ENCODE measurements around the gene TCEAL5.
"Not testable (repeated sequence)": the region's sequence is repeated elsewhere in the genome, so short reads cannot be mapped to it uniquely, and the experiment has no call there.

Gene TCEAL5

DNA sequence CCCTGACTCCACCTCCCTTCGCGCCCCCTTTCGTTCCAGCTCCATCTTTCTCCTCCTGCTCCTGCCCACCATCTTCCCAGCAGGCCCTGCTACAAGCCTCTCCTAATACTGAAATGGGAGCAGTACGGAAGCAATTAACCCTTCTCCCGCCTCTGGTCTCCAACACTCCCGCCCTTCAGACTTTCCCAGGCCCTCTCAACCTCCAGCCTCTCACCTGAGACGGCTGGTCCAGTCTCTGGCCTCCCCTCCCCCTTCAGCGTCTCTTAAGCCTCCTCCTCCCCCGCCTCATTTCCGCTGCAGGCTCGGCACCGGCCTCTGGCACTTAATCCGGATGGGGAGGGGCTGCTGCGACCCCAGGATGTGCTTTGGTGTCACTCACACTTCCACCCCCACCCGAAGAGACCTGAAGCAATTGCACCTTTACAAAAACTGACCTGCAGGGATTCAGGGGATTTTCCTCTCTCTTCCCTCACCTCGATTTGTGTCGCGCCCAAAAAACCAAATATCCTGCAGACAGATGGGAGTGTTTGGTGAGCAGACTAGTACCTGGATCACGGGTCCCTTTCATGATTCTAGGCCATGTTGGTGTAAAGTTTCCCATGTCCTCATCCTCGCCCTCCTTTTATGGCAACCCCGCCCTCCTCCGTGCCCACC is 22.3 kb downstream of the TCEAL5 start:
- H3K4me1 Mint-ChIP-seq (ENCODE audit: low read depth), result peaks cover 17% of the 10 kb centered on the region
- H3K9me3 Mint-ChIP-seq, result no peaks in the 10 kb centered on the region
- H3K27ac Mint-ChIP-seq, result peak overlapping the region; percentile 96
- H3K36me3 Mint-ChIP-seq (ENCODE audit: low read depth), result peaks cover 23% of the 10 kb centered on the region
- H3K27me3 Mint-ChIP-seq (ENCODE audit: low read depth), result peaks cover 6% of the 10 kb centered on the region
- peak overlapping the region; percentile 98 for H3K4me3 Mint-ChIP-seq
- DNase-seq (ENCODE audit: low spot score), result peak; percentile 28

DNA sequence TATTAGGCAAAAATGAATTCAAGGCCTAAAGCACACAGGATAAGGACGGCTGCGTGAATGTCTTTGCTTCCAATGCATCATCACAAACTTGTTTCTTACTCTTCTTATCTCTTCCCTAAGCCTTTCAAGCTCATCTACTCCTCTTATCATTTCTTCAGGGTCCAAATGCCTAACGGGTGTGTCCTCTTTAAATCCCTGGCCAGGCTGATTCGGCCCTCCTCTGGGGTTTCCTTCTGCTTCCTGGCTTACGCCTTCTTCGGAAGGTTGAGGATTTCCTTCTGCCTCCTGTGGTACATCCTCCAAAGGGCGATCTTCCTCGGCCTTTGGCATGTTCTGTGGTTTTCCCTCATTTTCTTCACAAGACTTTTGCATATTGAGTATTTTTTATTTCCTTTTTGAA is 22.9 kb downstream of the TCEAL5 start:
- Mint-ChIP-seq H3K9me3 (no peaks in the 10 kb centered on the region), H3K27me3 (ENCODE audit: low read depth) (peaks cover 6% of the 10 kb centered on the region)

DNA sequence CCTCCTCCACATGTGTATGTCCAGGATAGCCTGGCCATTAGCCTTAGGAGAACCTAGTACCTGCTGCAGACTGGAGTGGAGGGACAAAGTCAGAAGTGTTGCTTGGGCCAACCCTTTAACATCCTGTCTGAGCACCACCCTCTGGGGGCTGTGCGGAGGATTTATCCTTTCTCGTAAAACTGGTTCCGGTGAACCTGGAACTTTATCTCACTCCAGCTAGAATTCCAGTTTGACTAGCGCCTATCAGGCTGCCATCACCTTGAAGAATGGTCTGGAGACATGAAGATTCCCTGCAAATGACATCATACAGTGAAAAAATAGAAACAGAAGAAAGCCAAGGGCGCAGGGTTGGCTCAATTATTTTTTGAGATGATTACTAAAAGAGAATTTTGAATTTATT is 25.6 kb downstream of the TCEAL5 start:
- no peak overlapping the region for H3K27ac Mint-ChIP-seq
- peaks cover 17% of the 10 kb centered on the region for H3K4me1 Mint-ChIP-seq (ENCODE audit: low read depth)
- DNase-seq (ENCODE audit: low spot score), result no peak
- no peaks in the 10 kb centered on the region for H3K27me3 Mint-ChIP-seq (ENCODE audit: low read depth)
- no peak overlapping the region for H3K4me3 Mint-ChIP-seq
- H3K36me3 Mint-ChIP-seq (ENCODE audit: low read depth), result peaks cover 23% of the 10 kb centered on the region
- H3K9me3 Mint-ChIP-seq, result no peaks in the 10 kb centered on the region

More for the DNA sequence above, 22.9 kb downstream of the TCEAL5 start:
- Mint-ChIP-seq H3K36me3 (ENCODE audit: low read depth) (peaks cover 23% of the 10 kb centered on the region), H3K27ac (peak overlapping the region; percentile 96), H3K4me1 (ENCODE audit: low read depth) (peaks cover 17% of the 10 kb centered on the region), H3K4me3 (peak overlapping the region; percentile 98)
- DNase-seq (ENCODE audit: low spot score), result no peak

DNA sequence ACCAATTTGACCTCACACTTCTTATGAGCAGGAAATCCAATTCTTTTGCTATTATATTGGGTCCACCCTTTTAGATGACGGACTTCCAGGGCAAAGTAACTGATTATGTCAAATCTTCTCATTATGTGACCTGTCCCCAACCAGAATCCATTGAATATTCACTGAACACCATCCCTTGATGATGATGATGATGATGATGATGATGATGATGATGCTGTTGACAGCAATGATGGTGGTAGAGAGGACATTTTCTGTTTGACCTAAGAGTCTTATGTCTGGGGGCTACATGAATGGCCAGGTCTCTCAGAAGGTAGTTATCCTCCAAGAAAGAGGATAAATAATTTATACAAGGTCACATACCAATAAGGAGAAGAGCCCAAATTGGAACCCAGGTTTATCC is 26.7 kb downstream of the TCEAL5 start:
- Mint-ChIP-seq H3K36me3 (ENCODE audit: low read depth) (peaks cover 17% of the 10 kb centered on the region), H3K4me1 (ENCODE audit: low read depth) (peaks cover 11% of the 10 kb centered on the region), H3K27ac (no peak overlapping the region), H3K4me3 (no peak overlapping the region), H3K27me3 (ENCODE audit: low read depth) (peaks cover 4% of the 10 kb centered on the region), H3K9me3 (no peaks in the 10 kb centered on the region)
- DNase-seq (ENCODE audit: low spot score), result no peak

DNA sequence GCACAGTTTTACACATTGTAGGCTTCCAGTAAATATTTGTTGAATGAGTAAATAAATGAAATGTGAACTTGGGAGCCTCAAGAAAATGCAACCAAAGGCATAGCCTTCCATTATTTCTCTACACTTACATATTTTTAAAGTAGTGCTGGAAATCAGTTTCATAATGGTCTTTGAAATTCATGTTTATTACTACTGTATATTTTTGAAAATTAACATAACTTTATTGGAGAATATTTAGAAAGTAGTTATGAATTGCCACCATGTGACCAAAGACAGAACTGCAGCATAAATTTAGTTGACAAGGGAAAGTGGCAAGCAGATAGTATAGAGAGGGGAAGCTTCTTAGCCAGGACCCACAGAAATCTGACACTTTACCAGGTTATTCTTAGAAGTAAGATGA is 28.0 kb downstream of the TCEAL5 start:
- peaks cover 5% of the 10 kb centered on the region for H3K4me1 Mint-ChIP-seq (ENCODE audit: low read depth)
- peaks cover 8% of the 10 kb centered on the region for H3K36me3 Mint-ChIP-seq (ENCODE audit: low read depth)
- DNase-seq (ENCODE audit: low spot score), result no peak
- no peak overlapping the region for H3K27ac Mint-ChIP-seq
- H3K9me3 Mint-ChIP-seq, result no peaks in the 10 kb centered on the region
- H3K27me3 Mint-ChIP-seq (ENCODE audit: low read depth), result peaks cover 4% of the 10 kb centered on the region
- no peak overlapping the region for H3K4me3 Mint-ChIP-seq

DNA sequence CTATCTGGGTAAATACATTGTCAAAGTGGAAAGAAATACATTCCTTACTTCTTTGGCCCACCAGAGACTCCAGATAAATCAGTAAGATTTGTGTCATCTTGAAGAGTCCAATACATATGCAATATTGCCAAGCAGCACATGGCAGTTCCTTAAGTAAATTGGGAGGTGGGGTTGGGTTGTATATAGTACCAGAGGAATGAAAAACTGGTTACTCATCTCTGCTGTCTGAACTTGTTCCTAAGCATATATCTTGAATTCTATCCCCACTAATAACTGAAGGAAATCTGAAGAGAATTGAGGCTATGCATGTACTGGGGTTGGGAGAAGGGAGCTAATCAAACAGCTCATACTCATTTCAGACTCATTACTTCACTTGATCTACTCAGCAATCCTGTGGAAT is 36.4 kb downstream of the TCEAL5 start:
- H3K4me3 Mint-ChIP-seq, result no peak overlapping the region
- H3K36me3 Mint-ChIP-seq (ENCODE audit: low read depth), result no peaks in the 10 kb centered on the region
- H3K27ac Mint-ChIP-seq, result no peak overlapping the region
- DNase-seq (ENCODE audit: low spot score), result no peak
- no peaks in the 10 kb centered on the region for H3K4me1 Mint-ChIP-seq (ENCODE audit: low read depth)
- H3K9me3 Mint-ChIP-seq, result no peaks in the 10 kb centered on the region
- H3K27me3 Mint-ChIP-seq (ENCODE audit: low read depth), result peaks cover 15% of the 10 kb centered on the region

DNA sequence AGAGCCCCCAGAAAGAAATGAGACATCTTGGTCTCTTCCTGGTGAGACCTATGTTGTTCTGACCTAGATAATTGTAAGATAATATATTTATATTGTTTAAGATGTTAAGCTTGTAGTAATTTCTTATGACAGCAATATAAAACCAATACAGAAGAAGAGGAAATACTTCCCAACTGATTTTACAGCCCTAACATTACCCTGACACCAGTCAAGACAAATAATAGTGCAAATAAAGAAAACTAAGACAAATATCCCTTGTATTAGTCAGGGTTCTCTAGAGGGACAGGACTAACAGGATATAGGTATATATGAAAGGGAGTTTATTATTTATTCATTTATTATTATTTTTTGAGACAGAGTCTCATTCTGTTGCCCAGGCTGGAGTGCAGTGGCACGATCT is 40.3 kb downstream of the TCEAL5 start:
- Mint-ChIP-seq H3K27me3 (ENCODE audit: low read depth) (no peaks in the 10 kb centered on the region), H3K36me3 (ENCODE audit: low read depth) (no peaks in the 10 kb centered on the region), H3K9me3 (no peaks in the 10 kb centered on the region), H3K27ac (no peak overlapping the region), H3K4me3 (no peak overlapping the region), H3K4me1 (ENCODE audit: low read depth) (no peaks in the 10 kb centered on the region)
- no peak for DNase-seq (ENCODE audit: low spot score)

DNA sequence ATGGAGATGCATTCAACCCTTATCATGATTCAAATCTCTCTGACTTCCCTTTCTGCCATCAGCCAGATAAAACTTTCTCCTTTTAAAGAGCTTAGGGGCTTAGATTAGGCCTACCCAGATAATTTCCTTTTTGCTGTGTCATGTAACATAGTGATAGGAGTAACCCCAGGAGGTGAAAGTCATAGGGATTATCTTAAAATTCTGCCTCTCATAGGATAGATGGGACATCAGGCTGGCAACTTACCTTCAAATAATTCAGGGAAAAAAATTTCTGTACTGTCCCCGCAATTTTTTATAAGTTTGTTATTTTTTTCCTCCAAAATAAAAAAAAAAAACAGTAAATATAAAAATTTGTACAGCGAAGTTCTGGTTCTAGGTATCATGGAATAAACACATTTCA is 40.9 kb downstream of the TCEAL5 start:
- not testable (repeated sequence) for H3K4me3 Mint-ChIP-seq; H3K36me3 Mint-ChIP-seq (ENCODE audit: low read depth); H3K27ac Mint-ChIP-seq; H3K27me3 Mint-ChIP-seq (ENCODE audit: low read depth); DNase-seq (ENCODE audit: low spot score); H3K9me3 Mint-ChIP-seq; H3K4me1 Mint-ChIP-seq (ENCODE audit: low read depth)

DNA sequence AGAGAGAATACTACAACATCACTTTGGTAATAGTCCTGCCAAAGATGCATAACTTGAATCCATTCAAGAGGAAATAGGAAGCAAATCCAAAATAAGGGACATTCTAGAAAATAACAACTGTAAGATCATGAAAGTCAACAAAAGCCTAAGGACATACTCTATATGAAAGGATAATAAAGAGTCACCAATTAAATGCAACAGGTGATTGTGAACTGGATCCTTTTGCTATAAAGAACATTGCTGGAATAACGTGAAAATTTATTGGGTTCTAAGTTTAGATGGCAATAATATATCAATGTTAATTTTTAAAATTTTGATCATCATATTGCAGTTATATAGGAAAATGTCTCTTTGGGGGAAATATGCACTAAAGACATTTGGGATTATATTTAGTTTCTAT is 41.7 kb downstream of the TCEAL5 start:
- H3K4me3 Mint-ChIP-seq, result no peak overlapping the region

DNA sequence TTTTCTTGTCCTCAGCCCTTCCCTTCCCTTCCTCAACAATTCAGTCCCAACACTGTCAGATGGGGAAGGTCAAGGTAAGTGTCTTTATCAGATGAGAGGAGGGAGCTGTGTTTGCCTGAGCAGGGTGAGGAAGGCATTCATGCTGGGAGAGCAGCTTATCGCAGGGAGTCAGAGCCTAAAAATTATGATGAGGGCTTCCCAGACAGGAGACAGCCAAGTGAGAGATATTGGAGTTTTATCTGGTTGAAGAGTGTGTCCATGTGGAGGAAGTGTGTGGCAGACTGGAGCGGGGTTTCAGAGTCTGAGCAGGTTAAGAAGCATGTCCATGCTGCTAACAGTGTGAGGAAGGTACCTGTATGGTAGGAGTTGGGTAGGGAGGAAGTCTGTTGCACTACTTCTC is 43.3 kb downstream of the TCEAL5 start:
- DNase-seq (ENCODE audit: low spot score), result no peak
- Mint-ChIP-seq H3K27me3 (ENCODE audit: low read depth) (no peaks in the 10 kb centered on the region), H3K9me3 (no peaks in the 10 kb centered on the region), H3K27ac (no peak overlapping the region), H3K4me1 (ENCODE audit: low read depth) (no peaks in the 10 kb centered on the region), H3K4me3 (no peak overlapping the region), H3K36me3 (ENCODE audit: low read depth) (no peaks in the 10 kb centered on the region)

More for the DNA sequence above, 41.7 kb downstream of the TCEAL5 start:
- no peaks in the 10 kb centered on the region for H3K4me1 Mint-ChIP-seq (ENCODE audit: low read depth)
- no peaks in the 10 kb centered on the region for H3K36me3 Mint-ChIP-seq (ENCODE audit: low read depth)
- no peaks in the 10 kb centered on the region for H3K27me3 Mint-ChIP-seq (ENCODE audit: low read depth)
- no peak overlapping the region for H3K27ac Mint-ChIP-seq
- no peaks in the 10 kb centered on the region for H3K9me3 Mint-ChIP-seq
- no peak for DNase-seq (ENCODE audit: low spot score)

DNA sequence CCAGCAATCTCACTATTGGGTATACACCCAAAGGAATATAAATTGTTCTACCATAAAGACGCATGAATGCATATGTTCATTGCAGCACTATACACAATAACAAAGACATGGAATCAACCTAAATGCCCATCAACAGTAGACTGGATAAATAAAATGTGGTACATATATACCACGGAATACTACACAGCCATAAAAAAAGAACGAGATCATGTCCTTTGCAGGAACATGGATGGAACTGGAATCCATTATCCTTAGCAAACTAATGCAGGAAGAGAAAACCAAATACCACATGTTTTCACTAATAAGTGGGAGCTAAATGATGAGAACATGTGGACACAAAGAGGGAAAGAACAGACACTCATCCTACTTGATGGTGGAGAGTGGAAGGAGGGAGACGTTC is 50.6 kb downstream of the TCEAL5 start:
- H3K36me3 Mint-ChIP-seq (ENCODE audit: low read depth), result not testable (repeated sequence)

More for the DNA sequence above, 50.6 kb downstream of the TCEAL5 start:
- H3K27ac Mint-ChIP-seq; H3K9me3 Mint-ChIP-seq; H3K4me1 Mint-ChIP-seq (ENCODE audit: low read depth); DNase-seq (ENCODE audit: low spot score); H3K4me3 Mint-ChIP-seq: not testable (repeated sequence)
- H3K27me3 Mint-ChIP-seq (ENCODE audit: low read depth), result peaks cover 32% of the 10 kb centered on the region
